ENCODE results near the gene PCNT.
"Not testable (repeated sequence)": the region's sequence is repeated elsewhere in the genome, so short reads cannot be mapped to it uniquely, and the experiment has no call there.

Gene PCNT

GRCh38 chr21:46310260-46310659 lies 13.7 kb upstream of the PCNT start:
- not testable (repeated sequence) for DNase-seq

GRCh38 chr21:46311568-46311967 lies 12.4 kb upstream of the PCNT start:
- DNase-seq, result no peak

DNA sequence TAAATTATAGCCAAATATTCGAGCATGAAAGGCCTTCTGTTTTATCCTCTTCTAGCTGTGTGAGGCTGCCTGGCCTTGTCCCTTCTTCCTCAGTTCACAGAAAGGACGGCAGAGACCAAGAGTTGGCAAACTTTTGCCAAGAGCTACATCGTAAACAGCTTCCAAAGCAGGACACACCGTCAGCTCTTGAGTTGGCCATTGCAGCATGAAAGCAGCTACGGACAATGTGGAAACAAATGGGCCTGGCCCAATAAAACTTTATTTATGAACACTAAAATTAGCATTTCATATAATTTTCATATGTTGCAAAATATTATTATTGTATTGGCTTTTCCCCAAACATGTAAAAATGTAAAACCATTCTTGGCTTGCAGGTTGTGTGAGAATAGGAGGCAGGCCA lies 11.0 kb upstream of the PCNT start:
- DNase-seq, result no peak

DNA sequence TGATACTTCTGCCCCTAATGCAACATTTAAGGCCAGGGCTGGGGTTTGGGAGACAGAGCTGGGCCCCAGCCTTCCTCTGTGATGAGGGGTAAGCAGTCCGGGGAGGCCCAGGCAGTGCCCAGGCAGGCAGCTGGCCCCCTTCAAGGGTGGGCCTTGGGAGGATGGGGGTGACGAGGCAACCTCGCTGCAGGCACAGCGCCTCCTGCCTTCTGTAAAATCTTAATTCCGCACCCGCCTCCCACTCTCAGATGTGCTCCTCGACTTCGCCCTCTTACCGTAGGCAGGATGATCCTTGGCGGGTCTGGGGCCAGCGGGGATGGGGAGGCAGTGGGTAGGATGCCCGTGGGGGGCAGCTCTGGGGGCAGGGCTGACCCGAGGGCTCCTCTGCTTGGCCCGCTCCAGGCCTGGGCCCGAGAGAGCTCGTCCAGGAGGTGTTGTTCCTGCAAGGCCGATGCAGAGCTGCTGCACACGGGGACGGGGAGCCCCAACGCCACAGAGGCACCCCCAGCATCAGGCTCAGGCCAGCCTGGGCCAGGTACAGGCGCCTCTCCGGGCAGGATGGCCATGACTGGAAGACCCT lies 9.4 kb upstream of the PCNT start:
- no peak for DNase-seq

GRCh38 chr21:46316708-46317324 lies 7.1 kb upstream of the PCNT start:
- no peak for DNase-seq

DNA sequence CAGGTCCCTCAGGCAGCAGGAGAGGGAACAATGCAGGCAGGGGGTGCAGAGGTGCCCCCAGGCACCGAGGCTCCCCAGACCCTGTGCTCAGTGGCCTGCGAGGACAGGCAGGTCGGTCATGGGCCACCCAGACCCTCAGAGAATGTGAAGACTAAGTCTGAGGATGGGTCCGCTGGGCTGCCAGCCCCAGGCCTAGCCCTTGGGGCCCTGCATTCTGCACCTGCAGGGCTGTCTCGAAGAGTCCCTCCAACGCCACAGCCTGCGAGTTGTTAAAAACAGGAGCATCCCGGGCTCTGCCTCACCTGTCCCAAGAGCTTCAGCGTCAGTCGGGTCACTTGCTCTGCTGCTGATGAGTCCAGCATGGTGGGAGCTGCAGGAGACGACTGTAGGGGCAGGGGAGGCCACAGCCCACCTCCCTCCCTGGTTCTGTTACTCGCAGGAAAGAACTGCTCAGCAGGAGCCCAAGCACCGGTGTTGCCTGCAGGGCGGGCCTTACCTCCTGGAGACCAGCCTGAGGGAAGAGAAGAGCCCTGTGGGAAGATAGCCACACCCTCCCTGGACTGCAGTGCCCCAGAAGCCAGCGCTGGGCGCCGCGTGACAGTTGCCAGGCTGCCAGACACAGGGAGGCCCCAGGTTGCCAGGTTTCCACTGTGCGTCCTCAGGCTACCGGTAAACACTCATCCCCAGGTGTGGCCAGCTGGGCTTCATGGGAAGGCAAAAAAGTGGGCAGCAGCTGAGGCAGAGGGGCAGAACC lies 6.1 kb upstream of the PCNT start:
- no peak for DNase-seq

DNA sequence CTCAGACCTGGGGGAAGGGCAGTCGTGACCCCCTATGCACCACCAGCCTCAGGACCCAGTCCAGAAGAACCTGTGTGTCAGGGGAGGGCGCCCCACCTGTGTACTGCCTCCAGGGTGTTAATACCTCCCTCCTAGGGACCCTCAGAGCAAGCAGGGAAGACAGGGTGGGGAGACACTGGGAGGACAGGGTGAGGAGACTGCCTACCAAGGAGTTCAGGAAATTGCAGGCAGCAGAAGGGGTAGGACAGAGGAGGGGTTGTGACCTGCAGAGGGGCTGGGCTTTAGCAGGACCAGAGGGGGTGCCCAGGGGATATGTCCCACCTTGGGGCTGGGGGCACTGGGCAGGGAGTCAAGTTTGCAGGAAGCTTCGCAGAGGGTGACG lies 5.5 kb upstream of the PCNT start:
- no peak for DNase-seq

DNA sequence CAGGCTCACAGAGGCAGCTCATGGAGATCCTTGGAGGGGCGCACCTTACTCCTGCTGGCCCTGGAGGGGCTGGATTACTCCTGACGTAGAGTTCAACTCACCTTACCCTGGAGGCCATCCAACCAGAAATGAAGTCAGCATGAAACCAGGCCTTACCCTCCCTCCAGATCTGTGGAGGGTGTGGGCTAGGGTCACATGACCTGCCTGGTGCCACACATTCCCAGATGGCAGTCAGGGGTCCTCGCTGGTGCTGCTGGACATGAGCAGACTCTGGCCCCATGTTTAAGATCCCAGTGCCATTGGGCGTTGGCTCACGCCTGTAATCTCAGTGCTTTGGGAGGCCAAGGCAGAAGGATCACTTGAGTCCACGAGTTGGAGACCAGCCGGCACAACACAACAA lies 4.8 kb upstream of the PCNT start:
- DNase-seq, result no peak

DNA sequence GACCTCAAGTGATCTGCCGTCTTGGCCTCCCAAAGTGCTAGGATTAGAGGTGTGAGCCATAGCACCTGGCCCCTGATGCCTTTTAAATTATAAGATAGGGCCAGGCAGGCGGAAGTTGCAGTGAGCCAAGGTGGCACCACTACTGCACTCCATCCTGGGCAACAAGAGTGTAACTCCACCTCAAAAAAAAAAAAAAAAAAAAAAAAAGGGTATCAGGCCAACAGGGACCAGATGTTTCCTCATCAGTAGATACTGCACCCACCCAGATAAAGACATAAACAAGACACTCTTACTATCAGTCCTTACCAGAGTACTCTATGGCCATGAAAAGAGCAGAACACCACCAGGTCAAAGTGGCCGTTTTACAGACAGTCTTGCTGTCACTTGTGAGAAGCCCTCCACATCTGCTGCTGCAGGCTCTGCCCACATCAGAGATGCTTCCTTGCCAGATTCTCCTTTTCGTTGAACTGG lies 3.6 kb upstream of the PCNT start:
- no peak for DNase-seq

- DNase-seq, result peak; percentile 6
Observed at GRCh38 chr21:46322351-46323226, 1.4 kb upstream of the PCNT start.

DNA sequence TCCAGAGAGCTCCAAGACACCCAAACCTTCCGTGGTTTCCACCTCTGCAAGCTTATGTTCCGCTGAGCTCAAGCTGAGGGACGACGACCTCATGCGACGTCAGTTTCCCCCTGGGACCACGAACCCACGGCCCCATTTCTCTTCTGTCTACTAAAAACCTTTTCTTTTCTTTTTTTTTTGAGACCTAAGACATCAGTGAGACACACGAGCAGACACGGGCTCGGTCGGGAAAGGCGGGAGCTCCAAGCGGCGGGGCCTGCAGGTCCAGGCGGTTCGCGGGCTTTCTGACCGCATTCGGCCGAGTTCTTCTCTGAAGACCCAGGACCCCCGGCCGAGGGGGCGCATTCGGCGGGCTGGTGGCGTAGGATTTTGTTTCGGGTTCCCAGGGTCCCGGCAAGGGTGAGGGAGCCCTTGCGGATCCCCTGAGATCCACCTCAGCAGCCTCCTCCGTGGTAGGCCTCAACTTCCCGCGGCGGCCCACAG lies 688 bp upstream of the PCNT start:
- DNase-seq, result no peak

- DNase-seq, result peak; percentile 90
Observed at GRCh38 chr21:46324390-46325072, 575 bp downstream of the PCNT start.

- peak; percentile 48 for DNase-seq
Observed at GRCh38 chr21:46325073-46325912, 1.3 kb downstream of the PCNT start.

DNA sequence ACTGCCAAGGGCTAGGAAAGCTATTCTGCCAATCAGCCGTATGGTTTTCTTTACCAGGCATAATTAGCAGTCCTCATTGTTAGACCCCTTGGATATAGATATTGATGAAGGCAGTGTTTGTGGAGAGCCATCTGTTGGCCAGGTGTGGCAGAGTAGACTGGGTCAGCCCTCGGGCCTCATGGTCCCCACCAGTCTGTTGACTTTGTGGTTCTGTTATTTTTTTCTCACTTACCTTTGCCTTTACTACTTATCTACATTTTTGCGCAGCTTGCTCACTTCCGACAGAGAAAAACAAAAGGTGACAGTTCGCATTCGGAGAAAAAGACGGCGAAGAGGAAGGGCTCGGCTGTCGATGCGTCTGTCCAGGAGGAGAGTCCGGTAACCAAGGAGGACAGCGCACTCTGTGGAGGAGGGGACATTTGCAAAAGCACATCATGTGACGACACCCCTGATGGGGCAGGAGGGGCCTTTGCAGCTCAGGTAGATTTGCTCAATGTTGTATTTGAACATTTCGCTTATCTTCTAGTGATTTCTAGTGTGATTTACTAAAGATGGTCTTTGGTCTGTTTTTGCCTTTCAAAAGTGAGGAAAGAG lies 2.3 kb downstream of the PCNT start:
- DNase-seq, result no peak

DNA sequence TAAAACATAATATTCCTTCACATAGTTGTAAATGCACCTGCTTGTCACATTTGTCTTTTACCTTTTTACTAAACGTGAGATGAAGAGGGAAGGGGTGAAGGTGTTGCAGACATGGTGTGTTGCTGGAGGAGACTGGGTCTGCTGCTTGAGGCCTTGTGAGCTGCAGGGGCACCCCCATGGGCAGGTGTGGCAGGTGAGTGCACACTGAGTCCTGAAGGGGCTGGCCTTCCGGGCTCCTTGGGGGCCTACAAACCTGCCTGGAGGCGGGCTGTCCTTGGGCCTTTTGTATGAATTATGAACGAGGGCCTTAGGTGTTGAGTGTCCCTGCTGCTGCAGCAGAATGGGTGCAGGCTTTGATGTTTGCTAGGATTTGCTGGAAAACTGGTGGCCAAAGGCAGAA lies 3.8 kb downstream of the PCNT start:
- no peak for DNase-seq

DNA sequence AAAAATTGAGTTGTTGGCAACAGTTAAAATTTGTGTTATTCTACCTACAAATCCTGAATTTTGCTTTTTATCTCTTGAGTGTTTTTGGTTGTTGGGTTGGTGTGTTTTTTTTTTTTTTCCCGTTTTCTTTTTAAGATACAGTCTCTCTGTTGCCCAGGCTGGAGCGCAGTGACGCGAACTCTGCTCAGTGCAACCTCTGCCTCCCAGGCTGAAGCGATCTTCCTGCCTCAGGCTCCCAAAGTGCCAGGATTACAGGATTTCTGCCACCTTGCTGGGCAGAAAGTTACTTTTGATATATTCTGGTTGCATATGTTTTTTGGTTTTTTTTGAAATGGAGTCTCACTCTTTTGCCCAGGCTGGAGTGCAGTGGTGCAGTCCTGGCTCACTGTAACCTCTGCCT lies 4.2 kb downstream of the PCNT start:
- no peak for DNase-seq

DNA sequence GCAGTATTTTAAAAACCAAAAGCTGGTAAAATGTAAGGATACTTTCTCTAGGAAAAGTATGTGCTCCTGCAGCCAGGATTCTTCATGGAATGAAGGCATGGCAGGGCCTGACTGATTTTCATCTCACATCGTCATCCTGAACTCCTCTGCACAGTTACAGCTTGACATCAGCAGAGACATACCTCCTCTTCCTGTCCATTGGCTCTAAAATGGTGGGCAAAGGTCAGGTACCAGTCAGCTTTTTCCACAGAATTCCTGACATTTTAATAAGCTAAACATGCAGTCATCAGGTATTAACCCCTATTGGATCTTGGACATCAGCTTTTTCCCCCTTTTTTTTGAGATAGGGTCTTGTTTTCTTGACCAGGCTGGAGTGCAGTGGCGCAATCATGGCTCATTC lies 5.8 kb downstream of the PCNT start:
- no peak for DNase-seq

DNA sequence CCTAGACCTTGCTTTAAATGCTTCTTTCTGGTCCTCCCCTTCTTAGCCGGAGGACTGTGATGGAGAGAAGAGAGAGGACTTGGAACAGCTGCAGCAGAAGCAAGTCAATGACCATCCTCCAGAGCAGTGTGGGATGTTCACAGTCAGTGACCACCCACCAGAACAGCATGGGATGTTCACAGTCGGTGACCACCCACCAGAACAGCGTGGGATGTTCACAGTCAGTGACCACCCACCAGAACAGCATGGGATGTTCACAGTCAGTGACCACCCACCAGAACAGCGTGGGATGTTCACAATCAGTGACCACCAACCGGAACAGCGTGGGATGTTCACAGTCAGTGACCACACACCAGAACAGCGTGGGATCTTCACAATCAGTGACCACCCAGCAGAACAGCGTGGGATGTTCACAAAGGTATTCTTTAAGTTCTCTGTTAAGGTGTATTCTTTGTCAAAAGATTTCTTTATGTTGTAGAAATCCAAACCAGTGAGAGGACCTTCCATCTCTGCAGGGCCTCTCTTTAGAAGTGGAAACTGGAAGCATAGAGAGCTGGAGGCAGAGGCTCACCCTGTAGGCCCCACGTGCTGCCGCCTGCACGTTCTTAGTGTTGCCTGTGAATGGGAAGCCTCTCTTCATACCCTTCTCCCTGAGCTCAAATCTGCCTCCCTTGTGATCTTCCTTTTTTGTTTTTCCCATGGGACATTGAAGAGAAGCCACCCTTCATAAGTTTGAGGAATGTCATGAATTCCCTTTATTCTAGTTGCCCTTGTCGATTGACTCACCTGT lies 10.6 kb downstream of the PCNT start:
- no peak for DNase-seq

DNA sequence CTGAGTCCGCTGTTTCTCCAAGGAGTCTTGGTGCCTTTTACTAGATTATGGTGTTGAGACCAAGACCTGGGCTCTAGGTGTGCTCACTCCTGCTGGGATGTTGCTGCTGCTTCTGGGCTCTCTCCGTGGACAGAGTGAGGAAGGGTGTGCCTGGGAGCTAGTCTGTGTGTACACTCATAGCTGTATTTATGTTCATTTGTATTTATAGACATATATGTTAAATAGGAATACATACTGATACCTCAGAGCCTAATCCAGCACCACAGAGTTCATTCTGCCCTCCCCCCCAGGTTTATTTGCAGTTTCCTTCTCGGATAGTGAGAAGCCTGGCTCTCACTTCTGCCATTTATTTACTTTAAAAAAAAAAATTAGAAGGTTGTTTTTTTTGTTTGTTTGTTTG lies 12.6 kb downstream of the PCNT start:
- no peak for DNase-seq

DNA sequence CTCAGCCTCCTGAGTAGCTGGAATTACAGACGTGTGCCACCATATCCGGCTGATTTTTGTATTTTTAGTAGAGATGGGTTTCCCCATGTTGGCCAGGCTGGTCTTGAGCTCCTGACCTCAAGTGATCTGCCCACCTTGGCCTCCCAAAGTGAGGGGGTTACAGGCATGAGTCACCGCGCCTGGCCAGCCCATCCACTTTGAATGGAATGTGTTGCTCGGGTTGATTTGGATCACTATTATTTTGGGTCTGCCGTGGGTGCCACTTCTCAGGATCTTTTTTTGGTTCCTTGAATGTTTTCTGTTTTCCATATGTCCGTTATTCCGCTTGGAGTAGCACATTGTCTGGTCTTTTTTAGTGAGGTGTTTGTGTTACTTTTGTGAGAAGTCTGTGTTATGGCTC lies 17.0 kb downstream of the PCNT start:
- DNase-seq, result no peak

Data from CD4-positive, alpha-beta T cell treated with Interleukin-6 for 4 hours (primary cell).